ENCODE results near the gene PAXX. TPM values are rescaled to one million over a fixed set of nuclear protein-coding genes. Genes with fewer than 3 reads are reported as not detected.
A peak's percentile ranks its signal among the peaks of the same experiment; 100 is the strongest.

The PAXX gene
- total and polyA plus RNA-seq, 9 of the 15 experiments (the other 6 are each of a cell fraction or from before 2014, with no cell fraction given) = 1.2 to 175 (median 38.5) TPM

GRCh38 chr9:136944519-136945332 lies 47.5 kb upstream of the PAXX start, which contains the start of the genes C8G and FBXW5 (continued):
- TF ChIP-seq SFPQ (IDR thresholded peaks at IDR 0.05; ENCODE audit: low read depth, low read length) (no peak), NR3C1 (CRISPR knock-in tag; IDR thresholded peaks at IDR 0.05) (no peak), SETDB1 (IDR thresholded peaks at IDR 0.05; ENCODE audit: low read length) (no peak), ETV6 (IDR thresholded peaks at IDR 0.05; ENCODE audit: borderline replicate concordance in 1 of 2, low read depth in 2 of 2, low read length in 1 of 2) (no peak), ETV6 (CRISPR knock-in tag; IDR thresholded peaks at IDR 0.05; ENCODE audit: borderline replicate concordance) (no peak), TARDBP (IDR thresholded peaks at IDR 0.05) (no peak; the same call in 1 of the 2 replicates), ZNF398 (CRISPR knock-in tag; IDR thresholded peaks at IDR 0.05) (no peak), REST (IDR thresholded peaks at IDR 0.05; ENCODE audit: borderline replicate concordance) (peak; percentile 97), REST (CRISPR knock-in tag; IDR thresholded peaks at IDR 0.05; ENCODE audit: low read depth) (0 out of 2 replicates have a peak, but pooled peaks have one; percentile 22), XRCC5 (IDR thresholded peaks at IDR 0.05; ENCODE audit: low read depth, low read length) (peak; percentile 95), GTF2F1 (IDR thresholded peaks at IDR 0.05; ENCODE audit: low read depth, low read length) (no peak)
- TF ChIP-seq, protein P1, sequence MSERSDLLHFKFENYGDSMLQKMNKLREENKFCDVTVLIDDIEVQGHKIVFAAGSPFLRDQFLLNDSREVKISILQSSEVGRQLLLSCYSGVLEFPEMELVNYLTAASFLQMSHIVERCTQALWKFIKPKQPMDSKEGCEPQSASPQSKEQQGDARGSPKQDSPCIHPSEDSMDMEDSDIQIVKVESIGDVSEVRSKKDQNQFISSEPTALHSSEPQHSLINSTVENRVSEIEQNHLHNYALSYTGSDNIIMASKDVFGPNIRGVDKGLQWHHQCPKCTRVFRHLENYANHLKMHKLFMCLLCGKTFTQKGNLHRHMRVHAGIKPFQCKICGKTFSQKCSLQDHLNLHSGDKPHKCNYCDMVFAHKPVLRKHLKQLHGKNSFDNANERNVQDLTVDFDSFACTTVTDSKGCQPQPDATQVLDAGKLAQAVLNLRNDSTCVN (CRISPR knock-in tag; IDR thresholded peaks at IDR 0.05) = peak; percentile 69; the same call in 1 of the 2 replicates

Measured in K562 (cell line).